Skeletal muscle tissue (tissue), 4 donors: ENCODE measurements around the gene PLXNB2. TPM values are rescaled to one million over a fixed set of nuclear protein-coding genes. Genes with fewer than 3 reads are reported as not detected.

Source experiments
- H3K27ac ChIP-seq: one replicate; pipeline ENCODE4 v1.7.0; 2013; ENCODE audit warnings: mild to moderate bottlenecking, low read depth, low read length, inconsistent platforms
- H3K27me3 ChIP-seq, 3 donors: one replicate each; pipeline ENCODE4 v1.7.0; 2013; ENCODE audit warnings: low read length in 3 of 3; ENCODE audit not compliant: control insufficient read depth in 3 of 3, insufficient read depth in 3 of 3
- H3K36me3 ChIP-seq, 3 donors: one replicate each; pipeline ENCODE4 v1.7.0; 2013; ENCODE audit warnings: low read length in 3 of 3; ENCODE audit not compliant: control insufficient read depth in 3 of 3, insufficient read depth in 3 of 3
- H3K4me1 ChIP-seq, 3 donors: one replicate each; pipeline ENCODE4 v1.7.0; 2013; ENCODE audit warnings: low read length in 3 of 3, mild to moderate bottlenecking in 3 of 3; ENCODE audit not compliant: control insufficient read depth in 3 of 3, insufficient read depth in 3 of 3
- H3K4me3 ChIP-seq, 3 donors: one replicate each; pipeline ENCODE4 v1.7.0; 2013; ENCODE audit warnings: low read length in 3 of 3
- H3K9ac ChIP-seq, 3 donors: one replicate each; pipeline ENCODE4 v1.7.0; 2013; ENCODE audit warnings: low read length in 3 of 3, mild to moderate bottlenecking in 3 of 3, moderate library complexity in 2 of 3, low read depth in 1 of 3
- H3K9me3 ChIP-seq, 3 donors: one replicate each; pipeline ENCODE4 v1.7.0; 2013; ENCODE audit warnings: low read length in 3 of 3; ENCODE audit not compliant: control insufficient read depth in 3 of 3
- total RNA-seq: library from RNA; depleted of rRNA; stranded (reverse); fragments of >200 nt; gene quantifications from one replicate; pipeline ENCODE4 v1.2.3, GENCODE V29; 2014
- donor health status: Osteomylitis.

PLXNB2 gene
- total RNA-seq, 1 donor from 2014 or later = 48.5 TPM

DNA sequence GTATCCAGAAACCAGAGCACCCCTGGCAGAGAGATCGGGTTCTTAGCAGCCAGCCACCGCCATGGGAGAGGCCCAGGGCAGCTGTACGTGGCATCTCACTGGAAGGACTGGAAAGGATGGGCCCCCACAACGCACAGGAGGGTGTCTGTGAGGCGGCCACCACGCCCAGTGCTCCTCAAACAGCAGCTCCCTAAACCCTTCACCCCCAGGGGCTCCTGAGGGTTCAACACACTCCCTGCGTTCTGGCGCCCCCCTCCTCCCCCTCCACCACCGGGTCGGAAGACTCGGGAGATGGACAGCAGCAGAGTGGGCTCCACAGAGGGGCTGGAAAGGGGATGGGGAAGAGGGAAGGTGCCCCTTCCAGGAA lies 47.0 kb downstream of the PLXNB2 start:
- Histone ChIP-seq H3K27ac (peak overlapping the region; percentile 92), H3K36me3 (peaks cover 6 to 12% (median 9%) of the 10 kb centered on the region in 3 donors), H3K27me3 (no peaks in the 10 kb centered on the region), H3K9ac (peak overlapping the region; percentile 84 to 91 (median 87)), H3K9me3 (no peaks in the 10 kb centered on the region), H3K4me1 (peaks cover 49 to 64% (median 61%) of the 10 kb centered on the region in 3 donors), H3K4me3 (peak overlapping the region; percentile 69 to 80 (median 78))

DNA sequence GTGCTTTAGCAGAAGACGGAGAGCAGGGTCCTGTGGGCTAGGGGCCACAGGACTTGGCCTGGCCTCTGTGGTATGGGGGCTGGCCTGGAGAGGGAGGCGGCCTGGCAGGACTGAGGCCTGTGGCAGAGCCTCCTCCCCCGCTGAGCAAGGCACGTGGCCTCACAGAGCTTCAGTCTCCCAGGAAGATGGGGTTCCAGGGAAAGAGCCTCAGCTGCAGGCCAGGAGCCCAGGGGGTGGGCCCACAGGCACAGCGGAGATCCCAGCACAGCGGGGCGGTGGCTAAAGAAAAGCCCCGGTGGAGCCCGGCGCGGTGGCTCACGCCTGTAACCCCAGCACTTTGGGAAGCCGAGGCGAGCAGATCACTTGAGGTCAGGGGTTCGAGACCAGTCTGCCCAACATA lies 48.1 kb downstream of the PLXNB2 start:
- H3K9me3 ChIP-seq = no peaks in the 10 kb centered on the region
- H3K4me3 ChIP-seq = peak overlapping the region in 2 of 3 donors; percentile 27 to 35
- peak overlapping the region; percentile 100 for H3K27ac ChIP-seq
- H3K4me1 ChIP-seq = peaks cover 49 to 64% (median 61%) of the 10 kb centered on the region in 3 donors
- H3K9ac ChIP-seq = peak overlapping the region; percentile 74 to 89 (median 86)
- peaks cover 12 to 17% (median 17%) of the 10 kb centered on the region in 3 donors for H3K36me3 ChIP-seq
- H3K27me3 ChIP-seq = no peaks in the 10 kb centered on the region

DNA sequence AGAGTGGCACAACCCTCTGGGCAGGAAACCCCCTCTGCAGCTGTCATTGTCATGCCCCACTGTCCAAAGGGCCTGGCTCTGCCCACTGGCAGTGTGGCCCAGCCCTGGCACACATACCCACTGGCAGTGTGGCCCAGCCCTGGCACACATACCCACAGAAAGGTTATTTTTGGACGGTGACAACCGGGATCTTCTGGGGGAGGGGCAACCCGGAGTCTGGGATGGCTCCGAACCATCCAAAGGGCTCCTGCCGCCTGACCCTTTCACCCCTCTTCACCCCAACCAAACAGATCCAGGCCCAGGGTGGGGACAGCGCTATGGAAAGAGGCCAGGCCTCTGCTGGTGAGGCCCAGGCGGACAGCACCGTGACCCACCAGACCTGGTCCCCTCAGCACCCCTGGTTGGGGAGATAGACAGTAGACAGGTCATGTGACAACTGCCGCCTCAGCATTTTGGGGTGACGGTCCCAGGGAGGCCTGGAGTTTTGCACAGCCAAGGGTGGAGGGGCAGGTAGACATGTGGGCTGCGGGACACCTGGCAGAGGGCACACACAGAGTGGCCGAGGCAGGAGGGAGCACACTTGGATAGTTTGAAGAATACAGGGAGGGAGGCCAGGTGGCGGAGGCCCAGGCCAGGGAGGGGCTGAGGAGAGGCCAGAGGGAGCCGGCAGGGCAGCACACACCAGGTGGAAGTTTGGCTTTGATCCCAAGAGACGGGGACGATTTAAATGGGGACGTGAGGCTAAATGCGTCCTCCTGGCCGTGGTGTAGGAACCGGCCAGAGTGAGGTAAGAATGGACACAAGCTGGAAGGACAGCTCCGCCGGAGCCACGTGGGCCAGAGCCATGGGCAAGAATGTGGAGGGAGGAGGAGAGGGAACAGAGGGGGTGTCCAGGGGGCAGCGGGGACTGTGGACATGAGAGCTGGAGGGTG lies 48.8 kb downstream of the PLXNB2 start:
- Histone ChIP-seq H3K27ac (peak overlapping the region; percentile 100), H3K9me3 (no peaks in the 10 kb centered on the region), H3K36me3 (peaks cover 15 to 23% (median 22%) of the 10 kb centered on the region in 3 donors), H3K4me3 (peak overlapping the region; percentile 54 to 74 (median 66)), H3K9ac (peak overlapping the region; percentile 74 to 89 (median 86)), H3K27me3 (no peaks in the 10 kb centered on the region), H3K4me1 (peaks cover 49 to 66% (median 60%) of the 10 kb centered on the region in 3 donors)

DNA sequence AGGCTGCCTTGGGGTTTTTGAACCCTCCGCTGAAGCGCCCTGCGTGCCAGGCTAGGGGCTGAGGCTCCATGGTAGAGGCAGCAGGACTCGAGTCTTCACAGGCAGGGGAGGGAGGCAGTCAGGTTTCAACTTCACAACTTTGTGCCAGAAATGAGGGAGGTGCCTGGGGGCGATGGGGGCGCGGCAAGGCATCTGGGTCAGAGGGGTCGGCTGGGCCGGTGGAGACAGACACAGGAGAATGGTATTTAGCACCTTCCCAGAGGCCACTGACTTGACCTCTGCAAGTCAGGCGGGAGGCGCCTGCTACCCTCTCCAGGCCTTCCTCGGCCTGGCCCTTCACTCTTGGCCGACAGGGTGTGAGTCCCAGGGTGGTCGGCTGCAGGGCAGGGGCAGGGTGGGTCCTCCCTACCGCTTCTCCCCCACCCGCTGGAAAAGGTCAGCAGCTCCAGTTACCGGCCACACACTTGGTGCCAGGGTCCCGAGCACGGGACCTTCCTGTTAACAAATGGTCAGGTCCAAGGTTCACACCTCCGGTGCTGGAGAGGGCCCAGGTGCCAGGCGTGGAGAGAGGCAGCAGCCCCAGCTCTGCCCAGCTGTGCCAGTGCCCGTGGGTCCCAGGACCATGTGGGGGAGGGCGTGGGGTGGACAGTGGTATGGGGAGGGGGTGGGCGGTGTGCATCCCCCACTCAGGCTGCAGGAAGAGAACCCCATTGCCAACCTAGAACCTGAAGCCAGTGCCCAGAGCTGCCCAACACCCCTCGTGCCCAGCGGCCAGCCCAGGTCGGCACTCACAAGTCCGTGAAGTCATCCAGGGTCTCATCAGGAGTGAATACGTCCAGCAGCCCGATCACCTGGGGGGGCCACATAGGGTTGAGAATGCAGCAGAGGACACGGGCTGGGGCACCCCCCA lies 49.7 kb downstream of the PLXNB2 start:
- Histone ChIP-seq H3K9ac (peak overlapping the region; percentile 38 to 80 (median 68)), H3K27me3 (no peaks in the 10 kb centered on the region), H3K36me3 (peaks cover 17 to 29% (median 25%) of the 10 kb centered on the region in 3 donors), H3K9me3 (no peaks in the 10 kb centered on the region), H3K4me3 (peak overlapping the region in 2 of 3 donors; percentile 12 to 49), H3K27ac (peak overlapping the region; percentile 100), H3K4me1 (peaks cover 43 to 57% (median 53%) of the 10 kb centered on the region in 3 donors)

DNA sequence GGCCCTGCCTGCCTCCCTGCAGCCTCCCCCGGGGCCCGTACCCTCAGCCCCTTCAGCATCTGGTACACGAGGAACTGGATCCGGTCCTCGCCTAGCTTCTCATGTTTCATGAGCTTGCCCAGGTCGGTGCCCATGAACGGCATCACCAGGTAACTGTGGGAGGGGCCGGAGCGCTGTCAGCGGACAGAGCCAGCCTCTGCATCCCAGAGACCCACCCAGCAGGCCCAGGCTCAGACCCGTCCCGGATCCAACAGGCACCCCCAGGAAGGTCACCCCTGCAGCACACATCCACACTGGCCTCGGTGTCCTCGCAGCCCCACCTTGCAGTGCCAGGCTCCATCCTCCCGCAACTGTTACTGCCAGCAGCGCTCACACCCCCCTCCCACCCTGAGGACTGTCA lies 50.4 kb downstream of the PLXNB2 start:
- Histone ChIP-seq H3K4me1 (peaks cover 36 to 56% (median 51%) of the 10 kb centered on the region in 3 donors), H3K36me3 (peaks cover 18 to 30% (median 25%) of the 10 kb centered on the region in 3 donors), H3K27ac (peak overlapping the region; percentile 100), H3K4me3 (peak overlapping the region in 2 of 3 donors; percentile 12 to 49), H3K27me3 (no peaks in the 10 kb centered on the region), H3K9me3 (no peaks in the 10 kb centered on the region), H3K9ac (peak overlapping the region; percentile 38 to 80 (median 68))

DNA sequence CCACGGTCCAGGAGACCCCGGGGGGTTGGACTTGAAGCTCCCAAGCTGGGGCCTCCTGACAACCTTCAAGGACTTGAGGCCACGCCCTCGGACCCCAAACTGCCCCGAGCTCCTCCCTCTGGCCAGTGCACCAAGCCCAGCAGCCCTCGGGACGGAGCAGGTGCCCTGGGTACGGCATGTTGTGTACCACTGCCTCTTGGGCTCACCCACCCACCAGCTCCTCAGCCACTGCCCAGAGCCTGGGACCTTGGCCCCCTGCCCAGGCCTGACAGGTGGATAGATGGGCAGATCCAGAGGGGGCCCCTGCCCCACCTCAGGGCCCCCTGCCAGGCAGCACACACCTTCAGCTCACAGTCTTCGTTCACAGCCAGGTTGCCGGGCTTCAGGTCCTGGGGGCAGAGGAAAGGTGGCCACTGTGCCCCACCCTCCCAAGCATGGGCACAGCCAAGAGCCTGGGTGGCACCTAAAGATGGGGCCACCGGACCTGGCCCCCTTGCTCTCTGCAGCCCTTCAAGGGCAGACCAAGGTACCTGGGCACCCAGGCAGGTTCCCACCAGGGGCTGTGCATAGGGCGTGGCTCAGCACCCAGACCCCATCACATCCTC lies 51.1 kb downstream of the PLXNB2 start:
- no peak overlapping the region for H3K4me3 ChIP-seq
- H3K36me3 ChIP-seq = peaks cover 18 to 30% (median 25%) of the 10 kb centered on the region in 3 donors
- no peaks in the 10 kb centered on the region for H3K9me3 ChIP-seq
- peak overlapping the region; percentile 10 to 80 (median 14) for H3K9ac ChIP-seq
- peaks cover 41 to 61% (median 55%) of the 10 kb centered on the region in 3 donors for H3K4me1 ChIP-seq
- no peaks in the 10 kb centered on the region for H3K27me3 ChIP-seq
- H3K27ac ChIP-seq = peak overlapping the region; percentile 100

DNA sequence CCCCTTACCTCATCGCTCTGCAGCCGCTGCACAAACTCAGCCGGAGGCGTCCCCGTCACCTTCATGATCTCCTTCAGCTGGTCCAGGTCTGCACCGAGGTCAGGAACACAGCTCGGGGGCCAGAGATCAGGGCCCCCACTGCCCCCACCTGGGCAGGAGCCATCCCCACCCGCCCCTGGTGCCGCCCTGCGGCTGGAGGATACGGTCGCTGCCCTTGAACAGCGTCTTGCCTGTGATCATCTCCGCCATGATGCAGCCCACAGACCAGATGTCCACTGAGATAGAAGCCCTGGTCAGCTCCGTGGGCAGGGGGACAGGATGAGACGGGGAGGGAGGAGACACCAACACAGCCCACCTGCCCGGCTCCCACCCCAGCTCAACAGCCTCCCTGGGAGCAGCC lies 51.8 kb downstream of the PLXNB2 start:
- Histone ChIP-seq H3K4me1 (peaks cover 45 to 66% (median 62%) of the 10 kb centered on the region in 3 donors), H3K9me3 (no peaks in the 10 kb centered on the region), H3K9ac (peak overlapping the region in 1 of 3 donors; percentile 80), H3K4me3 (no peak overlapping the region), H3K36me3 (peaks cover 18 to 30% (median 25%) of the 10 kb centered on the region in 3 donors), H3K27ac (no peak overlapping the region), H3K27me3 (no peaks in the 10 kb centered on the region)

DNA sequence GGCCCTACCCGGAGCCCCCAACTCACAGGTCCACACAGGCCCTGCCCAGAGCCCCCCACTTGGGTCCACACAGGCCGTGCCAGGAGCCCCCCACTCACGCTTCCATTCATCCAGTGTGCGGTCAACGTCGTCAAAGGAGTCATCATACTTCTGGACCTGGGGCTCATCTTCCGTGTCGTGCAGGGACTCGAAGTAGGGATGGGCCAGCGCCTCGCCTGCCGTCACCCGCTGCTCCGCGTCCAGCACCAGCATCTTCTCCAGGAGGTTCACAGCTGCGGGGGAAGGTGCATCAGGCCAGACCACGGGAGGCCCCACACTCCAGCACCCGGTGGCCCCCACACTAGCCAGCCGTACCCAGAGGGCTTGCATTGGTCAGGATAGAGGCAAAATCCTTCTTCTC lies 52.3 kb downstream of the PLXNB2 start:
- H3K27ac ChIP-seq = no peak overlapping the region
- no peaks in the 10 kb centered on the region for H3K9me3 ChIP-seq
- H3K36me3 ChIP-seq = peaks cover 18 to 30% (median 25%) of the 10 kb centered on the region in 3 donors
- H3K4me1 ChIP-seq = peaks cover 47 to 67% (median 64%) of the 10 kb centered on the region in 3 donors
- no peak overlapping the region for H3K9ac ChIP-seq
- H3K4me3 ChIP-seq = no peak overlapping the region
- H3K27me3 ChIP-seq = no peaks in the 10 kb centered on the region

DNA sequence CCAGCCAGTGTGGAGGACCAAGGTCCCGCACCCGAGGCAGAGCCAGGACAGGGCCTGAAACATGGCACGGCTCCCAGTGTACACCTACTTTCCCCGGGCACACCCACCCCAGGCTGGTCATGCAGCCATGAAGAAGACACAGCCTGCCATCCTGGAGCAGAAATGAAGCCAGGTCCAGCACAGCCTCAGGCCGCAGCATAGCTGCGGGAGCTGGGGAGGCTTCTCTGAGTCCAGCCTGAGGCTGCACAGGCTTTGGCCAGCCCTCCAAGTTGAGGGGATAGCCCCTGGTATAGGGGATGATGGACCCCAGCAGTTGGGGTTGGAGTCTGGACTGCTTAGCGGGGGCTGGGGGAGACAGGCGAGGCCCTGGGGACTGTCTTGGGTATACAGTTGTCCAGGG lies 53.5 kb downstream of the PLXNB2 start:
- Histone ChIP-seq H3K9me3 (no peaks in the 10 kb centered on the region), H3K9ac (no peak overlapping the region), H3K27ac (no peak overlapping the region), H3K4me1 (peaks cover 49 to 67% (median 65%) of the 10 kb centered on the region in 3 donors), H3K27me3 (no peaks in the 10 kb centered on the region), H3K36me3 (peaks cover 18 to 29% (median 25%) of the 10 kb centered on the region in 3 donors), H3K4me3 (no peak overlapping the region)
